ENCODE results near the gene SPHK2. TPM values are rescaled to one million over a fixed set of nuclear protein-coding genes. Genes with fewer than 3 reads are reported as not detected.
A peak's percentile ranks its signal among the peaks of the same experiment; 100 is the strongest.
"Not testable (repeated sequence)": the region's sequence is repeated elsewhere in the genome, so short reads cannot be mapped to it uniquely, and the experiment has no call there.

SPHK2 gene
- polyA plus RNA-seq, 3 donors = 30.2 to 35.2 (median 33.2) TPM

DNA sequence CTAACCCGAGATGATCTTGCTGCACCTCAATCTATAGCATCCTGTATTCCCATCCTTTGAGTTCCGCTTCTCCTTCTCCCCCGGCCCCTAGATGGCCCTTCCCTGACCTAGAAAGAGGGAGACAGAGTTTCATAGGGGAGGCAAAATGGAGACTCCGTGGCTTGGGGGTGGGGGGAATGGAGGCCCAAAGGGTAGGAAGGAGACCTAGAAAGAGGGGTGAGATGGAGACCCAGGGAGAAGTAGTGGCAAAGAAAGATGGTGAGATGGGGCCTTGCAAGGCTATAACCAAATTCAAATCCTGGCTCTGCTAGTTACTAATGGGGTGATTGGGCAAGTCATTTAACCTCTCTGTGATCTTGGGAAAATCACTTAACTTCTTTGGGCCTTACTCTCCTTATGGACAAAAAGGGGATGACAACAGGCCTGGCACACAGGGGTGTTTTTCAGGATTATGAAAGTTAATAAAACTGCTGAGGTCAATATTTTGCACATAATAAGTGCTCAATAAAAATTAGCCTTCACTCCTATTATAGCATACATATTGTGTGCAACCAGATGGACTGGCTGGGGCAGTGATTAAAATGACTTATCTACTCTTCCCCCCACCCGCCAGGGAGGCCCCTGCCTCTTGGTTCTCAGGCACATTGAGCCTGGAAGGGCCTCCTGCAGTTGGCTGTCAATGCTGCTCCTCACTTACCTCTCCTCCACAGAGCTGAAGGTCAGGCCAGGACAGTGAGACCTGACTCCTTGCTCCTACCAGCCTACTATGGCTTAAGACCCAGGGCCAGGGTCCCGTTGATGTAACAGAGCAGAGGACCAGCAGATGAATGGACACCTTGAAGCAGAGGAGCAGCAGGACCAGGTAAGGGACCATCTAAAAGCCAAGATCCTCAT is 633 bp downstream of the SPHK2 start:
- no peak for DNase-seq

DNA sequence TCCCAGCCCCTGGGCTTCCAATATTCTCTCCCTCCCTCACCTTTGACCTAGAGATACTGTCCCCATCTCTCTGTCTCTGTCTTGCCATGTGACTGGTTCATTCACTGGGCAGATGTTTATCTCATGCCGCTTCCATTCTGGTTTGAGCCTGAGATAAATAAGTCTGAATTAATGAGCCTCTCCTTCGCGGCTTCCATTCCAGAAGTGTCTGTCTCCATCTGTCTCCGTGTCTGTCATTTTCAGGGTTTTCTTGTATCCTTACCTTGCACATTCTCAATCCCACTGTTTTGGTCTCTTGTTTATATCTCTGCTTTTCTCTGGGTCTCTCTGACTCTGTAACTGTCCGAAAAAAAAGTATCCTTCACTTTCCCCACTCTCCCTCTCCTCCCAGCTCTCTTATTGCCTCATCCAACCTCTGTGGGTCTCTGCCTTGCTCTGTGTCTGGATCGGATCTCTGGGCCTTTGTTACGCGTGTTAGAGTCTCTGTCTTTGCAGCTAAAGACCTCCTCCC is 4.3 kb downstream of the SPHK2 start:
- DNase-seq = no peak

DNA sequence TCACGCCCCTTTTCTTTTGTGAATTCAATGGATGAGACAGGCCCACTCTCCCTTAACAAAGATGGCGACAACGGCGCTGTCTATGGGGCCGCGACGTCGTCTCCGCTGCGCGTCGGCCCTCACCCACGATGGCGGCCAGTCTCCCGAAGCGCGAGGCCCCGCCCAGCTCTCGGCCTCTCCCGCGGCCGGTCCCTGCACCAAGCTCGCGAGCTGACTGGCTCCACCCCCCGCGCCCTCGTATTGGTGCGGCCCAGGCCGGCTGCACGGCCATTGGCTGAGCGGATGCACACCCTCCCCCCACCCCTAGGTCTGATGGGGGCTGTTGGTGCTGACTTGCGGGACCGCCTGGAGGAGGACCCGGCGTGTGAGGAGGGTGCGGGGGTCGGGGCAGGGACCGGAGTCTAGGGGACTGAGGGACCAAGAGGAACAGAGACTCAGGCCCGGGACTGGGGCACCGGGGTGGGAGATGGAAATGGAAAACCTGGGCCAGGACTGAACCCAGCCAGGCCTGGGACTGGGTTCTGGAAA is 4.8 kb downstream of the SPHK2 start:
- DNase-seq = peak; percentile 98

DNA sequence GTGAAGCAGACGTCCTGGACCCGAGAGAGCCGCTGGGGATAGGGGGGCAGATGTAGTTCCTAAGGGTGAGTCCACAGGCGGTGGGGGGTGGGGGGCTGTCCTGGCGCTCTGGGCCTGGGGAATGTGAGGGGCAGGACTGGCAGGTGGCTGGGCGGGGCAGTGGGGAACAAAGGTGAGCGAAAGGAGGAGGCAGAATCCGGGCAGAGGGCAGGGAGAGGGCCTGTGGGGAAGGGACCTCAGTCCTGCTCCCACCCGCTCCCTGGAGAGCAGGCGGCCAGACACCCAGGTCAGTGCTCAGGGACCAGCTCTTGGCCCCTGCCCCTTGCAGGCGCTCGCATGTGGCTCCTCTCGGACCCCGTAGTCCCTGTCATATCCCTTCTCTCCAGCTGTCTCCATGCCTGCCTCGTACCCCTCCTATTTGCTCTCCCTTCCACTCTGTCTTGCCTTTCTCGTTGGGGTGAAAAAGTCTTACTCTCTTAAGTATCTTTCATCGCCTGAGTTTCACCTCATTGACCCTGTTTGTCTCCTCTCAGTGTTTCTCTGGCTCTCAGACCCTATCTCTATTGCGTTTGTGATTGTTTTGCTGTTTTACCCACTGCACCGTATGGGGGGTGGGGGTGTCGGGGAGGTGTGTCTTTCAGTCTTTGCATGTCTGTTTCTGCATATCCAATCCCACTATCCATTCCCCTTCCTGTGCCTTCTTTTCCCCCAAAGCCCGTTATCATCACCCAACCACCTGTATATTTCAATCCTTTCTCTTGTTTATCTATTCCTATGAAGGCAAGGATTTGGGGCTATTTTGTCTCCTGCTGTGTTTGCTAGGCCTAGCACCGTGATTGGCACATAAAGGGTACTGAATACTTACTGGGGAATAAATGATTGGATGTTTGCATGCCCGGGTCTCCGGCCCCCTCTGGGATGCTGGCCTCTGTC is 5.8 kb downstream of the SPHK2 start:
- no peak for DNase-seq

GRCh38 chr19:48625891-48626327 is 6.6 kb downstream of the SPHK2 start:
- no peak for DNase-seq

- no peak for DNase-seq
Measured at GRCh38 chr19:48627201-48627864, 8.0 kb downstream of the SPHK2 start.

GRCh38 chr19:48627865-48628314 is 8.6 kb downstream of the SPHK2 start:
- DNase-seq = no peak

DNA sequence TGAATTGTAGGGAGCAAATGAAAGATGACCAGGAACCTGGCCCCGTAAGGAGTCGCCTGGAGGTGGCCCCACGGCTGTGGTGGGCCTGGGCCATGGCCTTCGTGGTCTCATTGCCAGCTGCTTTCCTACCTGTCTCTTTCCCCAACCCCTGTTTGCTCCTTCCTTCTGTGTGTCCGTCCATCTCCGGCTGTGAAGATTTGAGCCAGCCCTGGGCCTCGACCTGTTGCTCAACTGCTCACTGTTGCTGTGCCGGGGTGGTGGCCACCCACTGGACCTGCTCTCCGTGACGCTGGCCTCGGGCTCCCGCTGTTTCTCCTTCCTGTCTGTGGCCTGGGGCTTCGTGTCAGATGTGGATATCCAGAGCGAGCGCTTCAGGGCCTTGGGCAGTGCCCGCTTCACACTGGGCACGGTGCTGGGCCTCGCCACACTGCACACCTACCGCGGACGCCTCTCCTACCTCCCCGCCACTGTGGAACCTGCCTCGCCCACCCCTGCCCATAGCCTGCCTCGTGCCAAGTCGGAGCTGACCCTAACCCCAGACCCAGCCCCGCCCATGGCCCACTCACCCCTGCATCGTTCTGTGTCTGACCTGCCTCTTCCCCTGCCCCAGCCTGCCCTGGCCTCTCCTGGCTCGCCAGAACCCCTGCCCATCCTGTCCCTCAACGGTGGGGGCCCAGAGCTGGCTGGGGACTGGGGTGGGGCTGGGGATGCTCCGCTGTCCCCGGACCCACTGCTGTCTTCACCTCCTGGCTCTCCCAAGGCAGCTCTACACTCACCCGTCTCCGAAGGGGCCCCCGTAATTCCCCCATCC is 9.4 kb downstream of the SPHK2 start:
- DNase-seq = no peak

DNA sequence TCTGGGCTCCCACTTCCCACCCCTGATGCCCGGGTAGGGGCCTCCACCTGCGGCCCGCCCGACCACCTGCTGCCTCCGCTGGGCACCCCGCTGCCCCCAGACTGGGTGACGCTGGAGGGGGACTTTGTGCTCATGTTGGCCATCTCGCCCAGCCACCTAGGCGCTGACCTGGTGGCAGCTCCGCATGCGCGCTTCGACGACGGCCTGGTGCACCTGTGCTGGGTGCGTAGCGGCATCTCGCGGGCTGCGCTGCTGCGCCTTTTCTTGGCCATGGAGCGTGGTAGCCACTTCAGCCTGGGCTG is 9.9 kb downstream of the SPHK2 start:
- DNase-seq = no peak

- DNase-seq = no peak
Measured at GRCh38 chr19:48629599-48630295, 10.4 kb downstream of the SPHK2 start.

- no peak for DNase-seq
Measured at GRCh38 chr19:48630296-48631063, 11.2 kb downstream of the SPHK2 start.

GRCh38 chr19:48631225-48631624 is 11.9 kb downstream of the SPHK2 start:
- DNase-seq = no peak

DNA sequence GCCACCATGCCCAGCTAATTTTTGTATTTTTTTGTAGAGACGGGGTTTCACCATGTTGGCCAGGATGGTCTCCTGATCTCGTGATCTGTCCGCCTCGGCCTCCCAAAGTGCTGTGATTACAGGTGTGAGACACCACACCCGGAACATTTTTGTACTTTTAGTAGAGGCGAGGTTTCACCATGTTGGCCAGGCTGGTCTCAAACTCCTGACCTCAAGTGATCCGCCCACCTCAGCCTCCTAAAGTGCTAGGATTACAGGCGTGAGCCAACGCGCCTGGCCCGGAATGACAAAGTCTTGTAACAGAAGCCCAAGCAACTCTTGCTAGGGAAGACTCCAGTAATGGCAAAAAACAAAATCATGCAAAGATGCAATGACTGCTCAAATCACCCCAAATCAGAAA is 13.0 kb downstream of the SPHK2 start:
- not testable (repeated sequence) for DNase-seq

DNA sequence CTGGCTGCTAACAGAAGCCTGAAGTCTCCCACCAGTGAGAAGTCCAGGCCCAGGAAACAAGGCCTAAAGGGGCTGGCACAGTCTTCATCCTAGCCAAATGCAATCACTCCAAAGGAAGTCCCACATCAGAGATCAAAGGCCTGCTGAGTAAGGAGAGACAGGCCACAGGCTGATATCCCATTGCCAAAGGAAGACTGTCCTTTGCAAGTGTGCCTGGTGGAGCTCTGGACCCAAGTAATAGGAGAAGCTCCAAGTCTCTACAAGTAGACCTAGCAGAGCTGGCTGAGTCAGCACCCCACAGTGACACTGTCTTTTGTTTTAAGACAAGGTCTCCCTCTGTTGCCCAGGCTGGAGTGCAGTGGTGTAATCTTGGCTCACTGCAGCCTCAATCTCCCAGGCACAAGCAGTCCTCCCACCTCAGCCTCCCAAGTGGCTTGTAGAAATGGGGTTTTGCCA is 13.4 kb downstream of the SPHK2 start:
- no peak for DNase-seq

GRCh38 chr19:48633148-48634035 is 14.1 kb downstream of the SPHK2 start:
- no peak for DNase-seq

DNA sequence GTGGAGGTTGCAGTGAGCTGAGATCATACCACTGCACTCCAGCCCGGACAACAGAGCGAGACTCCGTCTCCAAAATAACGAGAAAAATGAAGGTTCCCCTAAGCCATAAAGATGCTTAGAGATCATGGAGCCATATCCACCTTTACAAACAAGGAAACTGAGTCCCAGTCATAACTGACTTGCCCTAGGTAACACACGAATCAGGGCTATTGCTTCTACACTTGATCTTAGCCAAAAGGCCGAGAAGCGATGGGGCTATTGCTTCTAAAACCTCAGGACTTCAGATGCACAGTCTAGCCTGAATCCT is 14.7 kb downstream of the SPHK2 start:
- no peak for DNase-seq

GRCh38 chr19:48634424-48635262 is 15.3 kb downstream of the SPHK2 start:
- peak; percentile 95 for DNase-seq

All from renal pelvis (tissue), 4 donors.